Epidermal melanocyte (primary cell): ENCODE data around the gene GHRHR.

ENCODE experiments used
- DNase-seq: peaks from one replicate; pipeline ENCODE4 v3.0.0; 2011; ENCODE audit warnings: low spot score; ENCODE audit not compliant: insufficient read length

Gene GHRHR

GRCh38 chr7:30984359-30985107 lies 20.8 kb downstream of the GHRHR start:
- no peak for DNase-seq

DNA sequence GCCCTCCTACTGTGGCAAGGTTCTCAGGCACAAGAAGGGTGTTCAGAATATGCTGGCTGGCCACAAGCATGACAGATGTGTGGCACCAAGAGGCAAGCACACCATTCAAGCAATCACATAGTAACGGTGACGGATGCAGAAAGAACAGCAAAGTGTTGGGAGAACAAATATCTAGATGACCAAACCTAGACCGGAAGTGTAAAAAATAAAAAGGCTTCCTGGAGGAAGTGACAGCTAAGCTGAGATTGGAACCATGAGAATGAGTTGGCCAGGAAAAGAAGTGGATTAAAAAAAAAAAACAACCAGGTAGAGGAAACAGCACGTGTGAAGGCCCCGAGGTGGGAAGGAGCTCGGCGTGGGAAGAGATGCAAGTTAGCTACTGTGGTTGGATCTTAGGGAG lies 22.0 kb downstream of the GHRHR start:
- no peak for DNase-seq

DNA sequence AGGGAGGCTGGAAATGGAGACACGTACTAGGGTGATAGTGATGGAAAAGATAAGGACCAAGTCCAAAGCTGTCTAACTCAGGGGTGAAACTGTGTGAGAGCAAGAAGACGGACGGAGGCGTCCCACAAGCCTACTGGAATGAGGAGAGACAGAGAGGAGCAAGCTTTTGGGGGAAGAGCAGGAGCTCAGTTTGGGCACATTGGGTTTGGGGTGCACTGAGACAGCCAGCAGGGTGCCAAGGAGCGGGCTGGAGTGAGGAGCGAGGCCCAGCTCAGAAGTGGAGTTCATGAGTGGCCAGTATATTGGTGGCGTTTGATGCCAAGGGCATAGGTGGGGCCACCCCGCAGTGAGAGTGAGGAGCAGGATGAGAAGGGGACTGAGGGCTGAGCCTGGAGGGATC lies 22.6 kb downstream of the GHRHR start:
- no peak for DNase-seq

DNA sequence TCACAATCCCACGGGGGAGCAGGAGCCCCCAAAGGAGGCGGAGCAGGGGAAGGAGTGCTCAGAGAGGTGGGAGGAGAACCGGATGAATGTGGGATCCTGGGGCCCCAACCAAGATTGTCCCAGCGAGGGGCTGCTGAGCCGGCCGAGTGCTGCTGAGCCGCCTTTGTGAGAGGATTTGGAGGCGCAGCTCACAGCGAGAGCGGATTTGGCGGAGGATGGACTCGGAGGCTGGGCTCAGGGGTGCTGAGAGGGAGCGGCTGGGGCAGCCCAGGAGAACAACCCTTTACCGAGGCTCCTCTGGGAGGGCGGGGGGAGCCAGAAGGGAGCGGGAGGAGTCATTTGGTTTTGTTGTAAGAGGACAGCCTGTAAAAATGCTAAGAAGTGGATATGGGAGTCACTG lies 23.0 kb downstream of the GHRHR start:
- no peak for DNase-seq

DNA sequence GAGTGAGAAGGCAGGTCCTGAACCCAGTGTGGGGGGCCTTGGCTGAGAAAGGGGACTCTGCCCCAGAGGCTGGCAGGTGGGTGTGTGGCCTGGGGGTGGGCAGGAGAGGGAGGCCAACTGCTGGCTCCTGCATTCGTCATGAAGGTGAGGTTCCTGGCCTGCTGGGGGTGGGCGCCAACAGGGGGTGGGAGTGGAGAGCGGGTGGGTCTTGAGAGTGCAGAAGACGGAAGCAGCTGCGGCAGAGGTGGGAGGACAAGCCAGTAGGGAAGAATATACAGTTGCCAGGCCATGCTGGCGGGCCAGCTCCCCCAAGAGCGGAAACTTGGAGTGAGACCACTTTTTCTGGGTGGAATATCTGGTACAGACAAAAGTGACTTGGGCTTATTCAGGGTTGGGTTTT lies 23.4 kb downstream of the GHRHR start:
- DNase-seq, result no peak

DNA sequence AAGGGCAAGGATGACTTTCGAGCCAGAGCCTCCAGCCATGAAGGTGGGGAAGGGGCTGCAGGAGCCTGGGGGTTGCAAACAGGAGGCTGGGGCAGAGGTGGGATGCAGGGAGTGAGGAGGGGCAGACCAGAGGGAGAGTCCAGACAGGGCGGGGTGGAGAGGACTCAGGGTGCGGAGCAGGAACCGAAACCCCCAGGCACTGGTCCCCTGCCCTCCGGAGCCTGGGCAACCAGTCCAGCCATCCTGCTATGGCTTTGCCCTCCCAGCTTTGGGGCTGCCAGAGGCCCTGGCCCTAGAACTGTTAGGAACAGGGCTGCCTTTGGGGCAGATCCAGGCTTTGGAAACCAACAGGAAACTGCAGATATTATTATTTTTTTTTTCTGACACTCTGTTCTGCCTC lies 24.2 kb downstream of the GHRHR start:
- DNase-seq, result no peak

DNA sequence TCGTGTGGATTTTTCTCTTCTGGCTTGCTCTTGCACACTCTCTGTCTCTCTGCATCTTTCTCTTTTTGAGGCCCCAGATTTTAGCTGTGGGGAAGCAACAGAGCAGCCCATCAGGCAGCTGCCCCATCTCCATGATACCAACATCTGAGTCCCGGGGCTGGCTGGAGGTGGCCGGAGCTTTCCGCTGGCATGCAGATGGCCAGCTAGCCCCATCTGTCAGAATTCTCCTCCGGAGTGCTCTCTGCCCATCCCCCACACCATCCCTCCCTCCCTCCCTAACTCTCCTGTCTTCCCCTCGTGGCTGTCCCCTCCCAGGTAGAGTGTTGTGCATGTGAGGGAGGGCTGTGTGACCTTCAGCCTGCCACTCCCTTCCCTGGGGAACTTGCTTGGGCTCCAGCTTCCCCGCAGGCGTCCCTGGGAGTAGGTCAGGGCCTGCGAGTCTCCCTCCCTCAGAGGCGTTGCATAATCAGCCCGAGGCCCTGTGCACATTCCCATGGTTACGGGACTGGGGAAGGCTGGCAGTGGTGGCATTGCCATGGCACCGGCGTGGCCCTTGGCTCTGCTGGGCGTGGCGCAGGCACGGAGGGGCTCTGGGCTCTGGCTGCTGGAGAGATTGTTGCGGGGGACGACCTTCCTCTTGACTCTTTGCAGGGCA lies 24.7 kb downstream of the GHRHR start:
- DNase-seq, result peak; percentile 48

GRCh38 chr7:30989008-30989823 lies 25.5 kb downstream of the GHRHR start:
- no peak for DNase-seq

- no peak for DNase-seq
These were observed 26.3 kb downstream of the GHRHR start for GRCh38 chr7:30989824-30990672.

DNA sequence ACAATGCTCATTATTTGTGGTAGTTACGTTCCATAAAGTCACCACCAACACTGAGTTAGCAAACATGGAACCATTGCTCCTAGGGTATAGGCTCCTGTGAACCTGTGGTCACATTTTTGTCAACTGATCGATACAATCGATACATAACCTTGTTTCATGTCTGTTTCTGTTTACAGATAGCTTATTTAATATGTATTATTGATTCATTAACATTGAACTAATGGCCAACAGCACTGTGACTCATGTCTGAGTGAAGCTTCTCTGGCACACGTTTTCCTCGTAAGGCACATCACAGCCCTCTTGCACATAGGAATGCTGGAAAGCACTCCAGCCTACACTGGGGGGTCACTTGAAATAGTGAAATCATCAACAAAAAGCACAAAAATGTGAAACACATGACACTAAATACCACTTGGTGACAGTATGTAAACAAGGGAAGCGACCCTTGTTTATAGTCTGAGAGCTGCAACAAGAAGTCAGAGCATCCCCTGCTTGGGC lies 27.0 kb downstream of the GHRHR start:
- no peak for DNase-seq

DNA sequence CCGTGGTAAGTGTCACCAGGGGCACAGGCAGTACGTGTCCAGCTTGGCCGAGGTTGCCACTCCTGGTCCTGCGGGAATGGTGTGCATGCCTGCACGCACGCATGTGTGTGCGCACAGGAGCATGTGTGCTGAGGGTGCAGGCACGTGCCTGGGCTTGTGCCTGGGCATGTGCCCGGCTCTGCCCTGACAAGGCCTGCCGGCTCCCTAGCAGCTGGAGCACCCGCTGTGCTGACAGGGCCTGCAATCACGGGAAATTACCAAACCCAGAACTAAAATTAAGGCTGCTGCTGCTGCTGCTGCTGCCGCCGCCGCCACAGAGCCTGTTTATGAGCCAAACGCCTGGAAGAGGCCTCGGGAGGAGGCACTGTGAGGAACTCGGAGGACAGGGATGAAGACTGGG lies 28.7 kb downstream of the GHRHR start:
- no peak for DNase-seq

DNA sequence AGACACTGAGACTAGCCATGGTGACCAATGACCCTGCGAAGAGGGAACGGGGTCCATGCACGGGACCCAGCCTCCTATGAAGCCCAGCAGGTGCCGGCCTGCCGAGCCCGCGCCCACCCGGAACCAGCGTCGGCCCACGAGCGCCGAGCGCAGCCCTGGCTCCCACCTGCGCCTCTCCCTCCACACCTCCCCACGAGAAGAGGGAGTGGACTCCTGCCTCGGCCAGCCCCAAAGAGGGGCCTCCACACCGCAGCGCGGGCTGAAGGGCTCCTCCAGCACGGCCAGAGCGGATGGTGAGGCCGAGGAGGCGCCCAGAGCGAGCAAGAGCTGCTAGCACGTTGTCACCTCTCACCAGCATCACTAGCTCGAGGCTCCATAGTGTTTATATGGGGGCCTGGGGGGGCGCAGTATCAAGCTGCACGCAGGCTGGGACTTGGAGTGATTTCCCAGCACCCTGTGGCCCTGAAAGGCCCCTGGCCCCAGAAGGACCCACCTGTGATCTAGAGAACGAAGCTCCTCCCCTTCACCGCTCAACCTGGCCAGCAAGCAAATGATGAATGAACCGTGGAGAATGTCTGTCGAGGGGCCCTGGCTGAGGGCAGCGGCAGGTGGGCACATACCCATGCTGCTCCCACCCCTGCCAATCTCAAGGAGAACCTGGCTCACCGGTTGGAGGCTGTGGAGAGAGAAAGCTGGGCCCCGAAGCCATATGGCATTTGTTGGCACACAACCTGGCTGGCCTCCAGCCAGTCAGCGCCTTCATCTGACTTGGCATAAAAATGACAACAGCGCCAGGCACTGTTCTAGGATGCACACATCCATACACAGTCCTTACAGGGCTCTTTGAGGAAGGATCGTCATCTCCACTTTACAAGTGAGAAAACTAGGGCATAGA lies 30.7 kb downstream of the GHRHR start:
- DNase-seq, result no peak

GRCh38 chr7:30995536-30995935 lies 31.8 kb downstream of the GHRHR start:
- DNase-seq, result no peak

DNA sequence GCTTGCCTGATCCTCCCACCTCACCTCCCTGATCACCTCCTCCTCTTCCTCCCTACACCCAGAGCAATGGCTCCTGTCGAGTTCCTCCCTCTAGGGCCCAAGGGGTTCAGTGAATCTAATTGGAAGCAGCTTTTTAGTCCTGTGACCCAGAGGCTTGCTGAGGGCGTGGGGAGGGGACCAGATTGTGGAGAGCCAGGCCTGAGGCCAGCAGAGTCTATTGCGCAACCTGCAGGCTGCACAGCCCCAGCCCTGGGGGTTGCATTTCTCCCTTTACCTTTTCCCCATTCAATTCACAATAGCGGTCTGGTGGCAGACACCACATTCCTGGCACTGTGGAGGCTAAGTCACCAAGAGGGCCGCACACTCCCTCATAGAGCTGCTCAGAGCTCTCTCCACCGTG lies 32.5 kb downstream of the GHRHR start:
- DNase-seq, result no peak

DNA sequence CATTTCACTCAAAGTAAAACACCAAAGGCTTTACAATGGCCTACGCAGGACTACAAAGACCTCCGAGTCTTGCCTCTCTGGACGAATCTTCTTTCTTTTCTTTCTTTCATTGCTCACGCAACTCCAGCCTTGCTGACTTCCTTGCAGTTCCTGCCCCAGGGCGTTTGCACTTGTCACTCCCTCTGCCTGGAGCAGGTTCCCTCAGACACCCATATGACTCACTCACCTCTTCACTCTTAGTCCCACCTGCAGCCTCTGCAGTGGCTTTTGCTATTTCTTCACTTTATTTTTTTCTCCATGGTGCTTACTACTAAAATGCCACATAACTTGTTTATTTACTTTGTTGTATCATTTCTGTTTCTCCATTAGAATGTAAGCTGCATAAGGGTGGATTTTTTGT lies 33.1 kb downstream of the GHRHR start:
- no peak for DNase-seq

- no peak for DNase-seq
These were observed 33.6 kb downstream of the GHRHR start for GRCh38 chr7:30997316-30997715.

- DNase-seq, result no peak
These were observed 34.4 kb downstream of the GHRHR start for GRCh38 chr7:30998180-30998579.

- no peak for DNase-seq
These were observed 36.5 kb downstream of the GHRHR start for GRCh38 chr7:31000161-31000693.

DNA sequence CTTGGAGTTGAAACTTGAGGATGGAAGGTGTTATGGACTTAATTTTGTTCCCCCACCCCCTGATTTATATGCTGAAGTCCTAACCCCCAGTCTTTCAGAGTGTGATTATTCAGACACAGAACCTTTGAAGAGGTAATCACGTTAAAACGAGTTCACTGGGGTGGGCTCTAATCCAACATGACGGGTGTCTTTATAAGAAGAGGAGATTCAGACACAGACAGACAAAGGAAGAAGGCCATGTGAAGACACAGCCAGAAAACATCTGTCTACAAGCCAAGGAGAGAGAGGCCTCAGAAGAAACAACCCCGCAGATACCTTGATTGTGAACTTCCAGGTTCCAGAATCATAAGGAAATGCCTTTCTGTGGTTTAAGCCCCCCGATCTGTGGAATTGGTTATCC lies 37.0 kb downstream of the GHRHR start:
- DNase-seq, result no peak

- no peak for DNase-seq
These were observed 38.5 kb downstream of the GHRHR start for GRCh38 chr7:31002256-31002655.
